Stomach (tissue), 9 donors: ENCODE results near the gene MAGI2. TPM values are rescaled to one million over a fixed set of nuclear protein-coding genes. Genes with fewer than 3 reads are reported as not detected.

Experiments
- DNase-seq, 2 donors: peaks; one replicate each; pipeline versions ENCODE4 v3.0.0 to v3.0.0-alpha.2; 2013 to 2019
- H3K27ac ChIP-seq, 5 donors: fragments of 200-600 bp in 4 of 5; sonication (generic) in 4 of 5; one replicate each; pipeline ENCODE4 v1.5.1; 2013 to 2019; ENCODE audit warnings: mild to moderate bottlenecking in 1 of 5, moderate library complexity in 1 of 5
- H3K27me3 ChIP-seq, 3 donors: fragments of 200-600 bp; sonication (generic); one replicate each; pipeline ENCODE4 v1.5.1; 2017 to 2019; ENCODE audit warnings: mixed run types in 1 of 3
- H3K36me3 ChIP-seq, 4 donors: fragments of 200-600 bp; sonication (generic); 1 replicate in 3 of 4; 2 replicates in 1 of 4; pipeline ENCODE4 v1.5.1; 2016 to 2019
- H3K4me1 ChIP-seq, 4 donors: fragments of 200-600 bp; sonication (generic); one replicate each; pipeline ENCODE4 v1.5.1; 2016 to 2019
- H3K4me3 ChIP-seq, 4 donors: fragments of 200-600 bp; sonication (generic) in 3 of 4; one replicate each; pipeline ENCODE4 v1.5.1; 2016 to 2019; ENCODE audit warnings: mild to moderate bottlenecking in 1 of 4
- H3K9me3 ChIP-seq, 4 donors: fragments of 200-600 bp; sonication (generic); one replicate each; pipeline ENCODE4 v1.5.1; 2016 to 2019
- EP300 ChIP-seq: sonication (generic); formaldehyde crosslinking; IDR thresholded peaks from one replicate; pipeline ENCODE4 v1.6.1; 2017; ENCODE audit warnings: antibody characterized with exemption
- POLR2A ChIP-seq, 4 donors: fragments of 450-650 bp; IDR thresholded peaks; one replicate each; pipeline ENCODE4 v1.6.1; 2016; ENCODE audit warnings: antibody characterized with exemption in 4 of 4, control low read depth in 2 of 4, mild to moderate bottlenecking in 1 of 4, moderate library complexity in 1 of 4
- POLR2AphosphoS5 ChIP-seq, 3 donors: sonication (generic); formaldehyde crosslinking; IDR thresholded peaks; one replicate each; pipeline ENCODE4 v1.6.1; 2016; ENCODE audit warnings: antibody characterized with exemption in 3 of 3
- WGBS, 5 donors: extraction: QIAGEN DNeasy Blood & Tissue Kit in 3 of 5; methylation state at CpG; one replicate each; pipeline versions ENCODE4 v1.1.5 to v1.1.7; 2013 to 2018; 5-methylcytosine and 5-hydroxymethylcytosine counted together
- intact Hi-C: fragments of 100-400 bp; cut with DNase I; formaldehyde crosslinking; loops from one replicate; pipeline ENCODE4 v1.15.1; 2023; ENCODE audit warnings: low total_unique reads
- polyA plus RNA-seq, 3 donors: library from polyadenylated mRNA; stranded (reverse); fragments of 200-250 nt; gene quantifications; one replicate each; pipeline ENCODE4 v1.2.3, GENCODE V29; 2013
- total RNA-seq, 5 donors: library from RNA; depleted of rRNA; stranded (reverse); fragments of >200 nt; gene quantifications; one replicate each; pipeline versions ENCODE4 v1.1.0 to v1.2.3, GENCODE V29; 2014 to 2016
- TF ChIP-seq, protein P1 (sequence below), 7 experiments: fragments of 450-650 bp in 4 of 7; fragments of 200-600 bp in 3 of 7; sonication (generic) in 3 of 7; IDR thresholded peaks; one replicate each; pipeline ENCODE4 v1.5.1; 2016 to 2019; ENCODE audit warnings: antibody characterized with exemption in 7 of 7, control low read depth in 2 of 7, mild to moderate bottlenecking in 1 of 7
- donor health status: healthy with polysubstance abuse.
- donor health status: Bipolar disorder and iron deficiency.
- donor health status: healthy.

The MAGI2 gene
- total and polyA plus RNA-seq, 8 donors, result 0.92 to 53.9 (median 5.8) TPM

DNA sequence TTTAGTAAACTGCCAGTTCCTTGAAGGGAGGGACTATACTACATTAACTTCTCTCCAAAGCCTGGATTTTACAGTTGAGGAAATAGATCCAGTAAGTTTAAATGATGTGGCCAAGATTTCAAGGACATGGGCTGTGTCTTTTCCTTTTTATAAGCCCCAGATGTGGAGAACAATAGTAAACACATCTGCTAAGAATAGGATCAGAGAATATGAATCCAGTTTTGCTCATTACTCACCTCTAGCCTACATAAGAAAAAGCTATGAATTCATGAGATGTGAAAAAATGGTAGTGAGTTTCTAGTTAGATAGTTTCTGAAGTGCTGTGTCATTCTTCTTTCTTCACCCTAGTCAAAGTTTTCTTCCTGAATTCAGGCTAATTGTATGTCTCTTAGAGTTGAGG lies 38.6 kb downstream of the MAGI2 start:
- Histone ChIP-seq H3K9me3 (no peaks in the 10 kb centered on the region), H3K4me1 (no peaks in the 10 kb centered on the region), H3K4me3 (no peak overlapping the region), H3K36me3 (no peaks in the 10 kb centered on the region), H3K27ac (no peak overlapping the region), H3K27me3 (no peaks in the 10 kb centered on the region)
- DNase-seq, result no peak
- TF ChIP-seq EP300, result no peak
- no peak for TF ChIP-seq POLR2A (IDR thresholded peaks at IDR 0.05)
- TF ChIP-seq POLR2AphosphoS5 (IDR thresholded peaks at IDR 0.05), result no peak
- TF ChIP-seq, protein P1, sequence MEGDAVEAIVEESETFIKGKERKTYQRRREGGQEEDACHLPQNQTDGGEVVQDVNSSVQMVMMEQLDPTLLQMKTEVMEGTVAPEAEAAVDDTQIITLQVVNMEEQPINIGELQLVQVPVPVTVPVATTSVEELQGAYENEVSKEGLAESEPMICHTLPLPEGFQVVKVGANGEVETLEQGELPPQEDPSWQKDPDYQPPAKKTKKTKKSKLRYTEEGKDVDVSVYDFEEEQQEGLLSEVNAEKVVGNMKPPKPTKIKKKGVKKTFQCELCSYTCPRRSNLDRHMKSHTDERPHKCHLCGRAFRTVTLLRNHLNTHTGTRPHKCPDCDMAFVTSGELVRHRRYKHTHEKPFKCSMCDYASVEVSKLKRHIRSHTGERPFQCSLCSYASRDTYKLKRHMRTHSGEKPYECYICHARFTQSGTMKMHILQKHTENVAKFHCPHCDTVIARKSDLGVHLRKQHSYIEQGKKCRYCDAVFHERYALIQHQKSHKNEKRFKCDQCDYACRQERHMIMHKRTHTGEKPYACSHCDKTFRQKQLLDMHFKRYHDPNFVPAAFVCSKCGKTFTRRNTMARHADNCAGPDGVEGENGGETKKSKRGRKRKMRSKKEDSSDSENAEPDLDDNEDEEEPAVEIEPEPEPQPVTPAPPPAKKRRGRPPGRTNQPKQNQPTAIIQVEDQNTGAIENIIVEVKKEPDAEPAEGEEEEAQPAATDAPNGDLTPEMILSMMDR (IDR thresholded peaks at IDR 0.05), result no peak
- intact Hi-C loops, result no loop called here

DNA sequence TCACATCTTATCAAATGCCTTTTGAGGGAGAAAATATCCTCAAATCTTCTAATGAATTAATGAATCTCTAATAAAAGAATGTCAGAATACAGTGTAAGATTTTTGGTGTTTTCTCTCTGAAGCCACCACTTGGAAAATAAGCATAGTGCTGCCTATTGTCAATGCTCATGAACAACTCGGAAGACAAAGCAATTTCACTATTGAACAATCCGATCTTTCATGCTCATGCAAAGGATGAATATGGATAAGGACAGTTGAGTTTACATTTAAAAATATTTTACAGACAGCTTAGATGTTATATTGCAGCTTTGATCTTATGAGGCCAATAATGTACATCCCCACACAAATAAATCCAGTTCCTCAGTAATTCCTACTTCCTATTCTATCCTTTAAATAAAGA lies 40.6 kb downstream of the MAGI2 start:
- intact Hi-C loops, result no loop called here
- WGBS, 5 donors, result 72 to 98% (median 89%) methylated on average over 2 of the region's 2 CpGs
- no peak overlapping the region for H3K27ac ChIP-seq
- DNase-seq, result no peak
- H3K4me3 ChIP-seq, result no peak overlapping the region
- TF ChIP-seq POLR2AphosphoS5 (IDR thresholded peaks at IDR 0.05), result no peak
- TF ChIP-seq, protein P1 (IDR thresholded peaks at IDR 0.05), result no peak
- no peak for TF ChIP-seq EP300
- TF ChIP-seq POLR2A (IDR thresholded peaks at IDR 0.05), result no peak
- no peaks in the 10 kb centered on the region for H3K36me3 ChIP-seq
- no peaks in the 10 kb centered on the region for H3K27me3 ChIP-seq
- H3K4me1 ChIP-seq, result no peaks in the 10 kb centered on the region
- H3K9me3 ChIP-seq, result no peaks in the 10 kb centered on the region

DNA sequence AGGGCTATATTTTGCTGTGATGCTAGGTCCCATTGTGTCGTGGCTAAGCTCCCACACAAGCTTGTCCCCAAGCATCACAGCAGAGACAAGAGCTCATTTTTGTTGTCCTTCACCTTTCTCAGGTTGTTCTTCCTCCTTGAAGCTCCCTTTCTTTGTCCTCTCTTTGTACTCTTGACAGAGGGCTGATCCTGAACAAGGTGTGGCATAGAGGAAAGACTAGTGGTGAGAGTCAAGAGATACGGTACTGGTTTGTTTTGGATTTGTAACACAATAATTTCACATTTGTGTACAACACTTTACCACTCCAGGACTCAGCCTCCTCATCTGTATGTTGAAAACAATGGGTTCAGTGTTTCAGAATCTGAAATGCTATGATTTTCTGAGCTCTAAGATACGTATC lies 41.0 kb downstream of the MAGI2 start:
- intact Hi-C loops, result no loop called here

DNA sequence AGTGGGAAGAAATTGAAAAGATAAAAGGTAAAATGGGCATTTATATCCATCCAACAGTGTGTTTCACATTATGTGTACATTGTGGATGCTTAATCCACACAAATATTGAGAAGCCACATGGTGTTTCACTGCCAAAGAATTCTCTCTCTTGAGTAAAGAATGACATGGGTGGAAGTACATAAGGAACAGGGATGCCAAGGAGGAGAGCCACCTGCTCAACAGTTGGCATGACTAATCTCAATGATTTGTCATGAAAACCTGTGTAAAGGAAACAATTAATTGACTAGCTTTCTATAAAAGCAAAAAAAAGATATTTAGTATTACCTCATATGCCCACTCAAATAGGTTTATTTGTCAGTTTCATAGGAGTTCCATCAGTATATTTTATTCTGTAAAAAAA lies 43.1 kb downstream of the MAGI2 start:
- no peak for DNase-seq
- H3K27me3 ChIP-seq, result no peaks in the 10 kb centered on the region
- H3K4me3 ChIP-seq, result no peak overlapping the region
- H3K36me3 ChIP-seq, result no peaks in the 10 kb centered on the region
- TF ChIP-seq POLR2A (IDR thresholded peaks at IDR 0.05) (no peak), EP300 (no peak), POLR2AphosphoS5 (IDR thresholded peaks at IDR 0.05) (no peak)
- TF ChIP-seq, protein P1 (IDR thresholded peaks at IDR 0.05), result no peak
- H3K4me1 ChIP-seq, result peaks cover 0 to 4% (median 0%) of the 10 kb centered on the region in 4 donors
- no peaks in the 10 kb centered on the region for H3K9me3 ChIP-seq
- intact Hi-C loops, result no loop called here
- no peak overlapping the region for H3K27ac ChIP-seq

More for the DNA sequence above, 41.0 kb downstream of the MAGI2 start:
- Histone ChIP-seq H3K27ac (no peak overlapping the region), H3K4me1 (no peaks in the 10 kb centered on the region), H3K9me3 (no peaks in the 10 kb centered on the region), H3K4me3 (no peak overlapping the region), H3K27me3 (no peaks in the 10 kb centered on the region), H3K36me3 (no peaks in the 10 kb centered on the region)
- no peak for DNase-seq
- TF ChIP-seq, protein P1 (IDR thresholded peaks at IDR 0.05), result no peak
- TF ChIP-seq EP300 (no peak), POLR2AphosphoS5 (IDR thresholded peaks at IDR 0.05) (no peak), POLR2A (IDR thresholded peaks at IDR 0.05) (no peak)
- 71 to 90% (median 86%) methylated on average over 3 of the region's 3 CpGs for WGBS, 5 donors
